NCI-H2029 (cell line): ENCODE results near the gene BZW1.

Experiments used
- DNase-seq: peaks from one replicate; lab custom pipeline; 2025; lab: John Stamatoyannopoulos, UW

The BZW1 gene

GRCh38 chr2:200839513-200839912, 27.8 kb downstream of the BZW1 start:
- no peak for DNase-seq

- DNase-seq, result no peak
Measured at GRCh38 chr2:200843993-200844948, 32.6 kb downstream of the BZW1 start.

- DNase-seq, result no peak
Measured at GRCh38 chr2:200845194-200845593, 33.5 kb downstream of the BZW1 start.

GRCh38 chr2:200845669-200846325, 34.1 kb downstream of the BZW1 start:
- DNase-seq, result no peak

- DNase-seq, result no peak
Measured at GRCh38 chr2:200847269-200847668, 35.6 kb downstream of the BZW1 start.

- no peak for DNase-seq
Measured at GRCh38 chr2:200847939-200848338, 36.2 kb downstream of the BZW1 start.

GRCh38 chr2:200850512-200851256, 39.0 kb downstream of the BZW1 start:
- DNase-seq, result no peak

GRCh38 chr2:200851398-200852248, 39.9 kb downstream of the BZW1 start:
- DNase-seq, result no peak

GRCh38 chr2:200852605-200853004, 40.9 kb downstream of the BZW1 start:
- DNase-seq, result no peak

- no peak for DNase-seq
Measured at GRCh38 chr2:200856806-200857205, 45.1 kb downstream of the BZW1 start.

GRCh38 chr2:200860092-200860795, 48.5 kb downstream of the BZW1 start:
- DNase-seq, result no peak

GRCh38 chr2:200861617-200862155, 50.0 kb downstream of the BZW1 start:
- no peak for DNase-seq

GRCh38 chr2:200862532-200863000, 50.9 kb downstream of the BZW1 start:
- DNase-seq, result peak; percentile 29

- DNase-seq, result no peak
Measured at GRCh38 chr2:200863782-200864175, 52.1 kb downstream of the BZW1 start.

GRCh38 chr2:200864176-200865034, 52.7 kb downstream of the BZW1 start, which contains the start of gene CLK1:
CLK1 (minus strand) TSS chr2:200864658; CDS start chr2:200861862, 2,796 bp downstream.
- DNase-seq, result peak; percentile 82

- DNase-seq, result no peak
Measured at GRCh38 chr2:200869014-200869413, 57.3 kb downstream of the BZW1 start.

GRCh38 chr2:200871151-200871550, 59.4 kb downstream of the BZW1 start:
- no peak for DNase-seq

GRCh38 chr2:200873560-200873959, 61.9 kb downstream of the BZW1 start:
- DNase-seq, result no peak
